Activated CD8-positive, alpha-beta T cell treated with anti-CD3 and anti-CD28 coated beads for 36 hours (primary cell): ENCODE results near the gene FTHL17. TPM values are rescaled to one million over a fixed set of nuclear protein-coding genes. Genes with fewer than 3 reads are reported as not detected.

Experiments used
- ATAC-seq: fragments of 200-7000 bp; cut with Tn5 transposase; one replicate; pipeline ENCODE4 v1.10.0; 2021; ENCODE audit warnings: mild to moderate bottlenecking, moderate library complexity
- CTCF ChIA-PET: fragments of 350-600 bp; sonication (Branson Sonifier 250); formaldehyde crosslinking; loops from one replicate; lab custom pipeline; 2021; ENCODE audit warnings: antibody characterized with exemption; lab: Charles Lee
- POLR2A ChIA-PET: fragments of 350-600 bp; sonication (Branson Sonifier 250); formaldehyde crosslinking; loops from one replicate; lab custom pipeline; 2021; ENCODE audit warnings: antibody characterized with exemption; lab: Charles Lee
- DNase-seq: peaks from one replicate; pipeline ENCODE4 v3.0.0-alpha.2; 2020
- H3K27ac Mint-ChIP-seq: one replicate; pipeline ENCODE4 v1.8.0; 2021; ENCODE audit warnings: mild to moderate bottlenecking, mixed read lengths
- H3K27me3 Mint-ChIP-seq: one replicate; pipeline ENCODE4 v1.8.0; 2021; ENCODE audit warnings: mixed read lengths
- H3K36me3 Mint-ChIP-seq: one replicate; pipeline ENCODE4 v1.8.0; 2021; ENCODE audit warnings: low read depth, mixed read lengths
- H3K4me1 Mint-ChIP-seq: one replicate; pipeline ENCODE4 v1.8.0; 2021; ENCODE audit warnings: low read depth, mixed read lengths
- H3K4me3 Mint-ChIP-seq: one replicate; pipeline ENCODE4 v1.8.0; 2021; ENCODE audit warnings: mild to moderate bottlenecking, moderate library complexity, mixed read lengths
- H3K9me3 Mint-ChIP-seq: one replicate; pipeline ENCODE4 v1.8.0; 2021; ENCODE audit warnings: mixed read lengths
- intact Hi-C: fragments of 100-400 bp; cut with micrococcal nuclease; formaldehyde crosslinking; loops from one replicate; pipeline ENCODE4 v1.10.0; 2022
- total RNA-seq, 2 experiments: library from RNA; stranded (reverse); gene quantifications; one replicate each; pipeline ENCODE4 v1.2.3, GENCODE V29; 2021
- TF ChIP-seq, protein P1 (sequence below): fragments of 200-600 bp; IDR thresholded peaks from one replicate; pipeline ENCODE4 v1.8.0; 2022; ENCODE audit warnings: antibody characterized with exemption, mild to moderate bottlenecking

Gene FTHL17
- total RNA-seq, 2 experiments from 2014 or later: not detected

DNA sequence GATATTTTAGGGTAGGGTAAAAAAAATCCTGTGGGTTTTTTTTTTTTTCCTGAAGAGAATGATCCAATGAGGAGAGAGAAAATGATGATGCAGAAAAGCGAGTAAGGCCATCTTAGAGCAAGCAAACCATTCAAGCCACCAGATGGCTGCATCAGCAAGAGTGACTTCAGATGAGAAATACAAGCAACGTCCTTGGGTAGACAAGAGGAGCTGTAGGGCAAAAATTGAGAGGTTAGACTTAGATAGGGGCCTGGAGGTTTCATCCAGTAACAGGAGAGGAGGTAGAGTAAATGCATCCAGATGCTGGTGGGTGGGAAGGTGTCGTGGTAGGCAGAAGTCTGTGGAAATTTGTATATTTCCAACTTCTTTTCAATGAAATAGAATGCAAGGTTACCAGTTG lies 14.6 kb downstream of the FTHL17 start:
- DNase-seq: no peak
- Mint-ChIP-seq H3K9me3 (no peaks in the 10 kb centered on the region), H3K27ac (no peak overlapping the region), H3K36me3 (no peaks in the 10 kb centered on the region), H3K27me3 (no peaks in the 10 kb centered on the region), H3K4me1 (no peaks in the 10 kb centered on the region), H3K4me3 (no peak overlapping the region)
- ATAC-seq: peak; percentile 60
- TF ChIP-seq, protein P1, sequence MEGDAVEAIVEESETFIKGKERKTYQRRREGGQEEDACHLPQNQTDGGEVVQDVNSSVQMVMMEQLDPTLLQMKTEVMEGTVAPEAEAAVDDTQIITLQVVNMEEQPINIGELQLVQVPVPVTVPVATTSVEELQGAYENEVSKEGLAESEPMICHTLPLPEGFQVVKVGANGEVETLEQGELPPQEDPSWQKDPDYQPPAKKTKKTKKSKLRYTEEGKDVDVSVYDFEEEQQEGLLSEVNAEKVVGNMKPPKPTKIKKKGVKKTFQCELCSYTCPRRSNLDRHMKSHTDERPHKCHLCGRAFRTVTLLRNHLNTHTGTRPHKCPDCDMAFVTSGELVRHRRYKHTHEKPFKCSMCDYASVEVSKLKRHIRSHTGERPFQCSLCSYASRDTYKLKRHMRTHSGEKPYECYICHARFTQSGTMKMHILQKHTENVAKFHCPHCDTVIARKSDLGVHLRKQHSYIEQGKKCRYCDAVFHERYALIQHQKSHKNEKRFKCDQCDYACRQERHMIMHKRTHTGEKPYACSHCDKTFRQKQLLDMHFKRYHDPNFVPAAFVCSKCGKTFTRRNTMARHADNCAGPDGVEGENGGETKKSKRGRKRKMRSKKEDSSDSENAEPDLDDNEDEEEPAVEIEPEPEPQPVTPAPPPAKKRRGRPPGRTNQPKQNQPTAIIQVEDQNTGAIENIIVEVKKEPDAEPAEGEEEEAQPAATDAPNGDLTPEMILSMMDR: no peak
- CTCF ChIA-PET: no interaction called here
- POLR2A ChIA-PET: no interaction called here
- intact Hi-C loops: no loop called here

DNA sequence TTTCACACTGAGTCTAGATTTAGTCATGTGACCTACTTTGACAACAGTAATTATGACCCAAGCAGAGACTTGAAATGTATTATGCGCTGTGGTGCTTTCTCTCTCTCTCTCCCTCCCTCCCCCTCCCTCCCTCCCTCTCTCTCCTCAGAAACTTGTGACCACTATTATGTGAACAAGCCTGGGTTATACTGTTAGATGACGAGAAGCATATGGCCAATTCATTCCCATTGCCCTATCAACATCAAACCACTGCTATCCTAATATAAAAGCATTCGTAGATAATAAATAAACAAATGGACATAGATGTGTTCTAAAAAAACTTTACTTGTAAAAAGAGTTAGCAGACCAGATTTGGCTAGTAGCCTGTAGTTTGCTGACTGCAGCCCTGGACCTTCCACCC lies 18.2 kb downstream of the FTHL17 start:
- no peaks in the 10 kb centered on the region for H3K36me3 Mint-ChIP-seq
- H3K27me3 Mint-ChIP-seq: no peaks in the 10 kb centered on the region
- intact Hi-C loops: no loop called here
- H3K9me3 Mint-ChIP-seq: no peaks in the 10 kb centered on the region
- POLR2A ChIA-PET: no interaction called here
- DNase-seq (no peak), ATAC-seq (no peak)
- TF ChIP-seq, protein P1: no peak
- no peaks in the 10 kb centered on the region for H3K4me1 Mint-ChIP-seq
- H3K4me3 Mint-ChIP-seq: no peak overlapping the region
- CTCF ChIA-PET: no interaction called here
- no peak overlapping the region for H3K27ac Mint-ChIP-seq

DNA sequence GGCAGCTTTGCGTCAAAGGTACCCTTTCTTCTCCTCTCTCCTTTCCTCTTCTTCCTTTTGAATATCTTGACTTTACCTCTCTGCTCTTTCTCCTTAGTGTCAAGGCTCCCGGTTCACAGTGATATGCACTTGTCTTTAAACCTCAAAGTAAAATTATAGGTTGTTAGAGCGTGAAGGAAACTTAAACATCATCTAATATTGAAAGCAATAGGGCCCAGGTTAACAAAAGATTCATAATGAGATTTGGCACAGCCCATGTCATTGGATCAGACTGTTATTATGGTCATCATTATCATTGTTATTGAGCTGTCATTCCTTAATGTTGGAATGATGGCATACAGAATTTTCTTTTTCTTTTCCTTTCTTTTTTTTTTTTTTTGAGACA lies 32.5 kb downstream of the FTHL17 start:
- Mint-ChIP-seq H3K9me3 (no peaks in the 10 kb centered on the region), H3K36me3 (no peaks in the 10 kb centered on the region), H3K4me3 (no peak overlapping the region), H3K4me1 (peaks cover 5% of the 10 kb centered on the region), H3K27ac (no peak overlapping the region), H3K27me3 (peaks cover 4% of the 10 kb centered on the region)
- intact Hi-C loops: loop anchor here (5.0 kb wide), 1 partner anchor 618 kb away; no protein-coding TSS in a partner anchor
- TF ChIP-seq, protein P1: no peak
- no peak for DNase-seq
- ChIA-PET CTCF (interaction anchor here (0.8 to 3.3 kb wide), 7 partner anchors 23 to 618 kb away, joined by 3 to 15 read pairs (median 5); no protein-coding TSS in a partner anchor), POLR2A (no interaction called here)
- no peak for ATAC-seq

DNA sequence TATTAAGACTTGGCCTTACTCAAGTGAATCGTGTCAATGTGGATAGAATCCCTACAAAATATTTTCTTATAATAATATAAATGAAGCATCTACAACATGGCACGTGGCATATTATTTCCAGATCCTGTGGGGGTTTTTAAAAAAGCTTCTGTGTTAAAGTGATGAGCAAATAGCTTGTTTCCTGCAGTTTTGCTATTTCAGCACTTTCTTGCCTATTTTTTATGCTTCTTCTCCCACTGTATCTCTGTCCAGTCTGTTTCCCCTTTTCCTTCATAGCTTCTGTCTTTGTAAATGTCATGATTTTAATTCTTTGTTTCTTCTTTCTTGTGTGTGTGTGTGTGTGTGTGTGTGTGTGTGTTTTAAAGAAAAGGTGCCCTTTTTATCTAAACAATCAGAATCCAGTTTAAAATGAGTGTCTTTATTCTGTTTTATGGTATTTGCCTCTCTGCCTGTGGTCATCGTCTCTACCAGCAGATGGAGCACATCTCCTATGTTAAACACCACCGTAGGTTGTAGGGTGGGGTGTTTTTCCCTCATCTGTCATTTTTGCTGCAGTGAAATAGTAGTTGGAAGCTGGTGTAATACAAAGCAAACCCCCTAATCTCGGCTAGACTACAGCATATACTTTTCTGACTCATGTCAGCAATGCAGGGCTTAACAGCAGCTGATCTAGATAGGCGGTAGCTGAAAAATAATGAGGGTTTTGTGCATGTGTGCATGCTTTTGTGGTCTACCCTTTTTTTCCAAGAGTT lies 33.1 kb downstream of the FTHL17 start:
- ATAC-seq (peak; percentile 70), DNase-seq (peak; percentile 51)
- Mint-ChIP-seq H3K9me3 (no peaks in the 10 kb centered on the region), H3K36me3 (no peaks in the 10 kb centered on the region), H3K4me1 (peaks cover 5% of the 10 kb centered on the region), H3K4me3 (no peak overlapping the region), H3K27ac (no peak overlapping the region), H3K27me3 (peaks cover 4% of the 10 kb centered on the region)
- TF ChIP-seq, protein P1: peak; percentile 33
- ChIA-PET CTCF (interaction anchor here (0.8 to 3.3 kb wide), 11 partner anchors 24 to 621 kb away, joined by 3 to 15 read pairs (median 4); no protein-coding TSS in a partner anchor), POLR2A (no interaction called here)
- intact Hi-C loops: loop anchor here (5.0 kb wide), 1 partner anchor 619 kb away; no protein-coding TSS in a partner anchor

DNA sequence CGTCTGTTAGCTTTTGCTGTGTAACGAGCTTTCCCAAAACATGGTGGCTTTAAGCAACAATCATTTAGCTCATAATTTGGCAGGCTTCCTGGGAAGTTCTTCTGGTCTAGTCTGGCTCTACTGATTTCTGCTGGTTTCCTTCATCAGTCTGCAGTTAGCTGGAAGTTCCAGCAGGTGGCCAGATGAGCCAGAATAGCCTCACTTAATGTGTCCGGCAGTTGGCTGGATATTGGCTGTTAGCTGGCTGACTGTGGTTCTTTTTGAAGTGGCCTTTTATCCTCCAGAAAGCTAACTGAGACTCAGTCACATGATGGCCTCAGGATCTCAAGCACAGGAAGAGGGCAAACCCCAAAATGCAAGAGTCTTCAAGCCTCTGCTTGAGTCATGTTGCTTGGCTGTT lies 34.9 kb downstream of the FTHL17 start:
- no peak for ATAC-seq
- POLR2A ChIA-PET: no interaction called here

More for the DNA sequence above, 34.9 kb downstream of the FTHL17 start:
- TF ChIP-seq, protein P1: no peak
- no peaks in the 10 kb centered on the region for H3K9me3 Mint-ChIP-seq
- no peak overlapping the region for H3K4me3 Mint-ChIP-seq
- H3K27me3 Mint-ChIP-seq: peaks cover 4% of the 10 kb centered on the region
- H3K27ac Mint-ChIP-seq: no peak overlapping the region
- intact Hi-C loops: loop anchor here (5.0 kb wide), 1 partner anchor 620 kb away; no protein-coding TSS in a partner anchor
- CTCF ChIA-PET: interaction anchor here (0.9 to 3.3 kb wide), 6 partner anchors 12 to 641 kb away, joined by 3 to 15 read pairs (median 4); no protein-coding TSS in a partner anchor
- no peaks in the 10 kb centered on the region for H3K36me3 Mint-ChIP-seq
- peaks cover 5% of the 10 kb centered on the region for H3K4me1 Mint-ChIP-seq
- peak; percentile 20 for DNase-seq
